Left ventricle myocardium inferior (tissue), 1 donor: Measurements from ENCODE around the gene NDUFB11. TPM values are rescaled to one million over a fixed set of nuclear protein-coding genes. Genes with fewer than 3 reads are reported as not detected.

ENCODE experiments used
- DNase-seq: peaks from one replicate; pipeline ENCODE4 v3.0.0-alpha.2; 2020
- H3K27ac ChIP-seq: fragments of 200-600 bp; replicated peaks from 2 replicates; pipeline ENCODE4 v1.8.0; 2021
- H3K27me3 ChIP-seq: fragments of 200-600 bp; 2 replicates; pipeline ENCODE4 v1.8.0; 2021; ENCODE audit warnings: low read depth
- H3K36me3 ChIP-seq: fragments of 200-600 bp; 2 replicates; pipeline ENCODE4 v1.8.0; 2021
- H3K4me1 ChIP-seq: fragments of 200-600 bp; 2 replicates; pipeline ENCODE4 v1.8.0; 2021
- H3K4me3 ChIP-seq: fragments of 200-600 bp; 2 replicates; pipeline ENCODE4 v1.8.0; 2021; ENCODE audit warnings: mild to moderate bottlenecking, moderate library complexity
- H3K9me3 ChIP-seq: fragments of 200-600 bp; replicated peaks from 2 replicates; pipeline ENCODE4 v1.8.0; 2021
- intact Hi-C: fragments of 100-400 bp; cut with micrococcal nuclease; formaldehyde crosslinking; loops from one replicate; pipeline ENCODE4 v1.11.0; 2022
- total RNA-seq: library from RNA; stranded (reverse); fragmentation: NEBNext Ultra II Directional; extraction: Animal tissue kit (Norgen Biotek cat#: 25700); gene quantifications from one replicate; pipeline ENCODE4 v1.2.1, GENCODE V29; 2021
- TF ChIP-seq, protein P1 (sequence below): fragments of 200-600 bp; IDR thresholded peaks from 2 replicates; pipeline ENCODE4 v1.8.0; 2021; ENCODE audit warnings: antibody characterized with exemption, mild to moderate bottlenecking, borderline replicate concordance
- donor health status: DM: no; HTN: yes; CAD: no; lungs with severe emphysema.

NDUFB11 gene
- total RNA-seq, 1 donor from 2014 or later = 171 TPM

DNA sequence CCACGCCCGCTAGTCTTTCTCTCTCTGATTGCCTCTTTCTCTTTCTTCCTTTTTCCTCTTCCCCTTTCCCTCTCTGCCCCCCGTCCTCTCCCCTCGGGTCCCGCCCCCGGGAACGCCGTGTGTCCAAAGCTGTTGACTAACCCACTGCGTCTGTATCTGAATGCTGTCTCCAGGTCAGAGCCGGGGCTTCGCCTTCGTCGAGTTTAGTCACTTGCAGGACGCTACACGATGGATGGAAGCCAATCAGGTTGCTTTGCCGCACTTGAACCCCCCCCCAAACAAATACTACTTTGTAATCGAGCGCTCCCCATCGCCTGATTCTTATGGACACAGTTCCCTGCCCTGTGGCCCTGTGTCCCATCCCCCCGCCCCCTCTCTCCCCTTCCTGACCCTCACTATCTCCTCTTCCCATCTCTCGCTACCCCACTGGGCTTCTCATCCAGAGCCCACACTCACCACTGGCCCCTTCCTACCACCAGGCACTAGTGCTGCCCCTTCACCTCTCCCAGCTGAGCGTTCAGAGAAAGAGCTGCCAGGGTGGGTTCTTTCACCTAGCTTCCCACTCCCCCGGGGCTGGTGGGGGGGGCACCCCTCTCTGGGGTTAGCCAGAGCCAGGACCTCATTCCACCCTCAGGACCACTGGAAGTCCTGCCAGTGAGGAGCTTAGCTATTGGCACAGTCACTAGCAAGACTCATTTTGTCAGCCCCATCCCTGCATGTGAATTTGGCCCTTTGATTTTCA is 30.5 kb upstream of the NDUFB11 start:
- Histone ChIP-seq H3K36me3 (peaks cover 39% of the 10 kb centered on the region), H3K9me3 (no peaks in the 10 kb centered on the region), H3K4me3 (no peak overlapping the region), H3K27me3 (no peaks in the 10 kb centered on the region), H3K27ac (no peak overlapping the region), H3K4me1 (peaks cover 12% of the 10 kb centered on the region)
- no peak for DNase-seq
- intact Hi-C loops = no loop called here
- TF ChIP-seq, protein P1, sequence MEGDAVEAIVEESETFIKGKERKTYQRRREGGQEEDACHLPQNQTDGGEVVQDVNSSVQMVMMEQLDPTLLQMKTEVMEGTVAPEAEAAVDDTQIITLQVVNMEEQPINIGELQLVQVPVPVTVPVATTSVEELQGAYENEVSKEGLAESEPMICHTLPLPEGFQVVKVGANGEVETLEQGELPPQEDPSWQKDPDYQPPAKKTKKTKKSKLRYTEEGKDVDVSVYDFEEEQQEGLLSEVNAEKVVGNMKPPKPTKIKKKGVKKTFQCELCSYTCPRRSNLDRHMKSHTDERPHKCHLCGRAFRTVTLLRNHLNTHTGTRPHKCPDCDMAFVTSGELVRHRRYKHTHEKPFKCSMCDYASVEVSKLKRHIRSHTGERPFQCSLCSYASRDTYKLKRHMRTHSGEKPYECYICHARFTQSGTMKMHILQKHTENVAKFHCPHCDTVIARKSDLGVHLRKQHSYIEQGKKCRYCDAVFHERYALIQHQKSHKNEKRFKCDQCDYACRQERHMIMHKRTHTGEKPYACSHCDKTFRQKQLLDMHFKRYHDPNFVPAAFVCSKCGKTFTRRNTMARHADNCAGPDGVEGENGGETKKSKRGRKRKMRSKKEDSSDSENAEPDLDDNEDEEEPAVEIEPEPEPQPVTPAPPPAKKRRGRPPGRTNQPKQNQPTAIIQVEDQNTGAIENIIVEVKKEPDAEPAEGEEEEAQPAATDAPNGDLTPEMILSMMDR = no peak

DNA sequence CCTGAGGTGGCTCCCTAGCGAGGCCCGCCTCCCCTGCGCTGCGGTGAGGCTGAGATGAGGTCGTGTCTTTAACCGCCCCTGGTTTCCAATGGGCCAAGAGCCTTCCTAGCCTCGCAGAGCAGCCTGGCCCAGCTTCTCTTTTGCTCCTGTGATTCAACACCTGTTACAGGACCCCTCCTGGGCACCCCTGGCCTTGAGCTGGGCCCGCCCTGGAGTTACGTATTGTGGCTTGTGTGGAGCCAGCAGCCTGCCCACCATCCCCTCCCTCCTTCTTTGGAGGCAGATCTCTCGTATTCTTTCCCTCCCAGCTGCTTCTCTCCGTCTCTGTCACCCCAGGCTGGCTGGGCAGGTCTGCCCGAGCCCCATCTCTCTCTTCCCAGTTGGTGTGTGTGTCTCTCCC is 29.9 kb upstream of the NDUFB11 start:
- Histone ChIP-seq H3K4me1 (peaks cover 14% of the 10 kb centered on the region), H3K4me3 (no peak overlapping the region), H3K9me3 (no peaks in the 10 kb centered on the region), H3K36me3 (peaks cover 39% of the 10 kb centered on the region), H3K27ac (no peak overlapping the region), H3K27me3 (no peaks in the 10 kb centered on the region)
- intact Hi-C loops = no loop called here
- DNase-seq = no peak
- TF ChIP-seq, protein P1 = no peak

DNA sequence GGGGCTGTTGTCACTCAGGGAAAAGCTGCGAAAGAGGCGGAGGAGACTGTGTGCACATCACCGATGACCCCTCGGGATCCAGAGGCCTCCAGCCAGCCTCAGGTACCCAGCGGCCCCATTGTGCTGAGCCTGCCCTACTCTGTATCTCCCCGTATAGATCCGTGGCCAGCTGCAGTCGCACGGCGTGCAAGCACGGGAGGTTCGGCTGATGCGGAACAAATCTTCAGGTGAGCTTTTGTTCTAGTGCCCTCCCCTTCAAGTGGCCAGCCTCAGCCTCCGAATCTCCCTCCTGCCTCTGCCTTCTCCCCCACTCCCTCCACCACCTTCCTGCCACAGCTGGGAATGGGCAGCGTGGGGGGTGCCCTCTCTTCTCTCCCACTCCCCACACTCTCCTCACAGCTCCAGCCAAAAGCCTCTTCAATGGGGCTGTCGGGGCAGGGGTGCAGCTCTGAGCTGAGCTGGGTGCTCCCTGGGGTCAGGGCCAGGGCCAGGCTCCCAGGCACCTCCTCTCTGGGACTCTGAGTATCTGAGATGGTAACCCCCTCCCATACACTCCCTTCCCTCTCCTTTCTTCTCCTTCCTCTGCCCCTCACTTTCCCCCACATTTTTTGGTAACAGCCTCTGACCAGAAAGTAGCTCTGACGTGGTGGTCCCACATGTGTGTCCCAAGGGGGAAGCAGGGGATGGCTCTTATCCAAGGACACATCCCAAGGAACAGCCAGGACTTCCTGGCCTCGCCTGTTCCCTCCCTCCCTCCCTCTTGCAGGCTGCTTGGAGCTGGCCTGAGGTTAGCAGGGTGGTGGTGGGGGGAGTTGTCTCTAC is 28.7 kb upstream of the NDUFB11 start:
- no peak for DNase-seq
- H3K27ac ChIP-seq = no peak overlapping the region
- H3K4me1 ChIP-seq = peaks cover 14% of the 10 kb centered on the region
- no peak overlapping the region for H3K4me3 ChIP-seq
- no peaks in the 10 kb centered on the region for H3K27me3 ChIP-seq
- TF ChIP-seq, protein P1 = no peak
- intact Hi-C loops = no loop called here
- H3K9me3 ChIP-seq = no peaks in the 10 kb centered on the region
- peaks cover 38% of the 10 kb centered on the region for H3K36me3 ChIP-seq

DNA sequence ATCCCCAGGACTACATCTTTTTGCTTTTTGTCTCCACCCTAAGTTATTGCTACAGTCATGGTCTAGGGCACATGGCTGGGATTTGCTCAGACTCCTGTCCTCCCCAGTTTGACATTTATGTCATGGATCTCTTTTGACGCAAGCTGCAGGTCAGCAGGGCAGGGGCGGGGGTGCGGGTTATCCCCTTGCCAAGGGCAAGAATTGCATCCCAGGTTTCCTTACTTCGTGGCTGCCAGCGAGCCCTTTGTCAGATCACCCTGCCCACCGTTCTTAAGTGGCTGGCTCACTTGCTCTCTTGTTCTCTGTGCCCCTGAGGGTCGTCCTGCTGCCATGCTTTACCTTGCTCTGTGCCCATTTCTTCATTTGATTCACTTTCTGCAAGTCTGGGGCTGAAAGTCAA is 28.0 kb upstream of the NDUFB11 start:
- H3K36me3 ChIP-seq = peaks cover 31% of the 10 kb centered on the region
- H3K27ac ChIP-seq = no peak overlapping the region
- H3K4me1 ChIP-seq = peaks cover 14% of the 10 kb centered on the region
- H3K9me3 ChIP-seq = no peaks in the 10 kb centered on the region
- DNase-seq = no peak
- intact Hi-C loops = no loop called here
- TF ChIP-seq, protein P1 = no peak
- no peaks in the 10 kb centered on the region for H3K27me3 ChIP-seq
- no peak overlapping the region for H3K4me3 ChIP-seq

DNA sequence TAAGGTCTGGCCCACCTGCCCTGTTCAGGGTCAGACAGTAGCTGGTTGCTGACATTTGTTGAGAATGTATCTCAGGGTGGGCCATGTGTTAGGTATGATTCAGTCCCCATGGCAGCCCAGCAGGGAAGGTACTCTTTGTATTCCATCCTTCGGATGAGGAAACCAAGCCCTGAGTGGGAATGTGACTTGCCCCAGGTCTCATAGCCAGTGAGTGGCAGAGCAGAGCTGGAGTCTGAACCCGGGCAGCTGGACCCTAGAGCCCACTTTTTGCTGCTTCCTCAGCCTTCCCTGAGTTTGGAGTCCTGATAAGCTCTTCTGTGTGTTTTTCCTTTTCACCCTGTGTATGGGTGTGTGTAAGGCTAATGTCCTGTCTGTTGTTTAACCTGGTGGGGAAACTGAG is 27.5 kb upstream of the NDUFB11 start:
- no peak overlapping the region for H3K27ac ChIP-seq
- peaks cover 14% of the 10 kb centered on the region for H3K4me1 ChIP-seq
- H3K4me3 ChIP-seq = no peak overlapping the region
- intact Hi-C loops = no loop called here
- DNase-seq = no peak
- TF ChIP-seq, protein P1 = no peak
- H3K36me3 ChIP-seq = peaks cover 26% of the 10 kb centered on the region
- no peaks in the 10 kb centered on the region for H3K27me3 ChIP-seq
- H3K9me3 ChIP-seq = no peaks in the 10 kb centered on the region
